ENCODE data around the gene PVALEF. TPM values are rescaled to one million over a fixed set of nuclear protein-coding genes. Genes with fewer than 3 reads are reported as not detected.

PVALEF gene
- total and polyA plus RNA-seq, 2 of the 8 experiments (the other 6 are each of a cell fraction or from before 2014, with no cell fraction given), result 0.03 TPM; not detected in 1

DNA sequence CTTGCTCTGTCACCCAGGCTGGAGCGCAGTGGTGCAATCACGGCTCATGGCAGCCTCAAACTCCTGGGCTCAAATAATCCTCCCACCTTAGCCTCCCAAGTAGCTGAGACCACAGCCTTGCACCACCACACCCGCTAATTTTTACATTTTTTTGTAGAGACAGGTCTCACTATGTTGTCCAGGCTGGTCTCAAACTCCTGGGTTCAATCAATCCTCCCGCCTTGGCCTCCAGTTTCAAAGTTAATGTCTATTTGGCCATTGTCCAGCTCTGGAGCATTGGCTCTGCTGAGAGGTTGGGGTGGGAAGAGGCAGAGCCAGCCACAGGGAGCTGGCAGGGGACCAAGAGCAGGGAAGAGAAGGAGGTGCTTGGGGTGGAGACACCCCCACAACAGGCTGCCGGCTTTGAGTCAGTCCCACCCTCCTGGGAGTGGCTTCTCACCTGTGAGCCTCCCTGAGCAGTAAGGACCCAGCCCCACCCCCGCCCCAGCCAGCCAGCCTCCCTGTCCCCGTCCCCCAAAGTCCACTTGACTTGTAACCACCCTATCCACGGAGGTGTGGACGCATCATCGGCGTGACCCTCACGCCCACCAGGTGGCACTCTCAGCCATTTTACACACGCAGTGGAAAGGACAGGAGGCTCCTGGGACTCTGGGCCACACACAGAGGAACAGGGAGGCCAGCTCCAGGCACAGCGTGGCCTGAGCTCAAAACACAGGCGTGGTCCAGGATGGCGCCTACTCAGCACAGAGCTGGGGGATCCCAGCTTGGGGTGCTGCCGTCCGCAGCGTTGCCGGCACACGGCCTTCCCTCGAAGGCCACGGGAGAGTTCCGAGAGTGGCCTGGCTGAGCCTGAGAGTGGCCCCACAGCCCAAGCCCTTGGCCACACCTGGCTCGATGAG, 22.8 kb upstream of the PVALEF start:
- no peak overlapping the region for H3K56ac ChIP-seq (replicated peaks; ENCODE audit: insufficient read length, low read depth, low read length)
- no peaks in the 10 kb centered on the region for H3K27me3 ChIP-seq (replicated peaks in 1 of 4; ENCODE audit: control insufficient read depth in 3 of 4, extremely low read depth in 1 of 4, insufficient read depth in 3 of 4, low read length in 3 of 4)
- H4K91ac ChIP-seq (replicated peaks; ENCODE audit: insufficient read length, low read length), result peak overlapping the region; percentile 70
- ChIA-PET POLR2A (ENCODE audit: partially characterized antibody) (interaction anchor here (0.8 to 1.6 kb wide), 4 partner anchors 9 to 102 kb away, joined by 3 to 6 read pairs (median 4); partner anchors contain the start of genes CEP131, NDUFAF8 and TEPSIN), CTCF (ENCODE audit: partially characterized antibody) (interaction anchor here (0.6 to 4.3 kb wide), 37 partner anchors 9 to 1546 kb away, joined by 3 to 24 read pairs (median 4); partner anchors contain the start of genes NDUFAF8, PVALEF and TEPSIN)
- H3K23me2 ChIP-seq (ENCODE audit: low read depth, low read length), result peaks cover 2% of the 10 kb centered on the region; the same call in 1 of the 2 replicates
- H3K4me1 ChIP-seq (replicated peaks in 1 of 4; ENCODE audit: control insufficient read depth in 3 of 4, insufficient read depth in 4 of 4, low read length in 3 of 4), result peaks cover 0 to 2% (median 0%) of the 10 kb centered on the region in 4 experiments; a peak in 4 of 7 replicates
- H2AK5ac ChIP-seq (ENCODE audit: low read depth, low read length), result no peak overlapping the region
- H4K8ac ChIP-seq (ENCODE audit: extremely low read depth, insufficient read depth, low read length), result no peak overlapping the region
- H2BK15ac ChIP-seq (ENCODE audit: low read length), result no peak overlapping the region; the same call in 1 of the 2 replicates
- H3K9ac ChIP-seq (replicated peaks in 1 of 4; ENCODE audit: extremely low read depth in 1 of 4, low read depth in 3 of 4, low read length in 3 of 4), result no peak overlapping the region
- no peak overlapping the region for H3K4me3 ChIP-seq (ENCODE audit: extremely low read depth in 1 of 4, insufficient read depth in 2 of 4, low read depth in 3 of 4, low read length in 4 of 4)
- H3K79me1 ChIP-seq (ENCODE audit: low read depth, low read length), result no peaks in the 10 kb centered on the region; the same call in 1 of the 2 replicates
- no peak overlapping the region for H3K23ac ChIP-seq (ENCODE audit: insufficient read length)
- no peak overlapping the region for H3K4ac ChIP-seq (replicated peaks; ENCODE audit: insufficient read length, low read depth, low read length)
- H2AFZ ChIP-seq (ENCODE audit: low read length), result 0 out of 2 replicates have a peak overlapping the region, but pooled peaks have one; percentile 21
- no peak overlapping the region for H3K18ac ChIP-seq (ENCODE audit: extremely low read depth, low read length)
- H3K14ac ChIP-seq (ENCODE audit: insufficient read length), result no peak overlapping the region
- H3K79me2 ChIP-seq (ENCODE audit: control insufficient read depth in 1 of 2, insufficient read depth in 2 of 2, low read length in 2 of 2), result no peaks in the 10 kb centered on the region
- peak overlapping the region; percentile 65 for H2BK120ac ChIP-seq (replicated peaks; ENCODE audit: low read depth, low read length)
- peak overlapping the region; percentile 38 for H2BK5ac ChIP-seq (ENCODE audit: low read depth, low read length)
- peak; percentile 47 to 86 for DNase-seq (ENCODE audit: low read depth in 1 of 2, low spot score in 2 of 2)
- 64% methylated on average over 22 of the region's 25 CpGs; no CpG with 5 or more reads in 1 of the 2 experiments for WGBS, 2 experiments (ENCODE audit: extremely low coverage in 1 of 2, insufficient coverage in 1 of 2, insufficient read length in 1 of 2, insufficient replicate concordance in 2 of 2, low coverage in 1 of 2, low lambda C conversion rate in 2 of 2, missing lambda C conversion rate in 1 of 2)
- H3K9me3 ChIP-seq (ENCODE audit: insufficient read depth in 2 of 2, low read depth in 1 of 2, low read length in 1 of 2), result peaks cover 8 to 12% of the 10 kb centered on the region in 2 experiments; a peak in 2 of 4 replicates
- H4K20me1 ChIP-seq (replicated peaks in 1 of 2; ENCODE audit: control insufficient read depth in 1 of 2, insufficient read depth in 2 of 2, low read length in 2 of 2), result peaks cover 0 to 8% of the 10 kb centered on the region in 2 experiments
- H3K27ac ChIP-seq (ENCODE audit: low read depth, low read length), result no peak overlapping the region
- H2BK20ac ChIP-seq (ENCODE audit: low read length), result no peak overlapping the region
- H2BK12ac ChIP-seq (ENCODE audit: low read depth, low read length), result peak overlapping the region; percentile 14; the same call in 1 of the 2 replicates
- H3K36me3 ChIP-seq (ENCODE audit: control insufficient read depth in 2 of 4, insufficient read depth in 4 of 4, low read length in 3 of 4), result no peaks in the 10 kb centered on the region
- FAIRE-seq, result no peak
- no peak overlapping the region for H4K5ac ChIP-seq (ENCODE audit: insufficient read length, low read depth, low read length)
- no peak overlapping the region for H3K4me2 ChIP-seq (ENCODE audit: insufficient read depth in 1 of 2, low read depth in 2 of 2, low read length in 2 of 2)
- no peak for TF ChIP-seq KDM4A (IDR thresholded peaks at IDR 0.05; ENCODE audit: low read depth, low read length, severe bottlenecking)
- no peak for TF ChIP-seq MAX (IDR thresholded peaks at IDR 0.05)
- TF ChIP-seq HDAC2 (IDR thresholded peaks at IDR 0.05; ENCODE audit: borderline replicate concordance in 1 of 2, low read depth in 2 of 2, low read length in 2 of 2), result peak; percentile 47 to 69; a peak in 1 of 4 replicates
- peak; percentile 63; the same call in 1 of the 2 replicates for TF ChIP-seq GABPA (IDR thresholded peaks at IDR 0.05; ENCODE audit: borderline replicate concordance, insufficient read depth, low read length)
- no peak for TF ChIP-seq SIX5 (IDR thresholded peaks at IDR 0.05; ENCODE audit: low read depth, low read length)
- peak; percentile 66 to 79 for TF ChIP-seq RAD21 (IDR thresholded peaks at IDR 0.05 in 1 of 2, conservative IDR thresholded peaks at IDR 0.05 in 1 of 2; ENCODE audit: low read depth in 2 of 2, low read length in 2 of 2)
- TF ChIP-seq TEAD4 (IDR thresholded peaks at IDR 0.05; ENCODE audit: low read depth, low read length), result no peak
- TF ChIP-seq, protein P1, sequence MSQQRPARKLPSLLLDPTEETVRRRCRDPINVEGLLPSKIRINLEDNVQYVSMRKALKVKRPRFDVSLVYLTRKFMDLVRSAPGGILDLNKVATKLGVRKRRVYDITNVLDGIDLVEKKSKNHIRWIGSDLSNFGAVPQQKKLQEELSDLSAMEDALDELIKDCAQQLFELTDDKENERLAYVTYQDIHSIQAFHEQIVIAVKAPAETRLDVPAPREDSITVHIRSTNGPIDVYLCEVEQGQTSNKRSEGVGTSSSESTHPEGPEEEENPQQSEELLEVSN (IDR thresholded peaks at IDR 0.05), result no peak; the same call in 1 of the 2 replicates
